Stimulated activated CD8-positive, alpha-beta memory T cell treated with anti-CD3 and anti-CD28 coated beads, Interleukin-12 subunit alpha, Interleukin-12 subunit beta, amount 100 ng/mL, for 24 hours (primary cell): ENCODE data around the gene PVALEF.
"Not testable (repeated sequence)": the region's sequence is repeated elsewhere in the genome, so short reads cannot be mapped to it uniquely, and the experiment has no call there.

Experiments
- DNase-seq: peaks from one replicate; pipeline ENCODE4 v3.0.0-alpha.2; 2020; ENCODE audit errors: extremely low read depth

The PVALEF gene

GRCh38 chr17:81219476-81220180 lies 54.3 kb downstream of the PVALEF start:
- no peak for DNase-seq

- no peak for DNase-seq
Measured at GRCh38 chr17:81221371-81221841, 56.1 kb downstream of the PVALEF start.

- no peak for DNase-seq
Measured at GRCh38 chr17:81221842-81222619, 56.7 kb downstream of the PVALEF start.

GRCh38 chr17:81222620-81222905 lies 57.3 kb downstream of the PVALEF start:
- no peak for DNase-seq

GRCh38 chr17:81222906-81223761 lies 57.8 kb downstream of the PVALEF start, which contains the start of gene CEP131:
CEP131 (minus strand) TSS chr17:81222965; CDS start chr17:81220056, 2,909 bp downstream.
- DNase-seq = peak; percentile 99

DNA sequence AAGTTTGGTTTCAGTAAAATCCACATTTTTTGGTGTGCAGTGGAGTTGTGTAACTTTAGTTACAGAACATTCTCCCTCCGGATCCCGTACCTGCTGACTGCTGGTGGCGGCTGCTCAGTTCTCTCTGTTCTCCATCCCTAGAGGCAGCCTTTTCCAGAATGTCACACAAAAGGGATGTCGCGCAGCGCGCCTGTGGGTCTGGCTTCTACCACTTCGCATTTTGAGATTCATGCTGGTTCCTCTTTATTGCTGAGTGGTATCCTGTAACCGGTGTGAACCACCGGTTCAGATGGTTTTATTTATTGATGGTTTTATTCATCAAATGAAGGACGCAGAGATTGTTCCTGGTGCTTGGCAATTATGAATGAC lies 58.4 kb downstream of the PVALEF start:
- no peak for DNase-seq

DNA sequence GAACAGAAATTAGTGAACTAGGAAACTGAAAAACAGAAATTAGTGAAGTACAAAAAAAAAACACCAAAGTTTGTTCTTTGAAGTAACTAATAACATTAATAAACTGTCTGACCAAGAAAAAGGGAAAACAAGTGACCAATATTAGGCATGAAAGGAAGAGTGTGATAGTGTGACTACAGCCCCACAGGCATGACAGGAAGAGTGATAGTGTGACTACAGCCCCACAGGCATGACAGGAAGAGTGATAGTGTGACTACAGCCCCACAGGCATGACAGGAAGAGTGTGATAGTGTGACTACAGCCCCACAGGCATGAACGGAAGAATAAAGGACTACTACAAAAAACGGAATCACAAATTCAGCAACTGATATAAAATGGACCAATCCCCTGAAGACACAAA lies 62.3 kb downstream of the PVALEF start:
- not testable (repeated sequence) for DNase-seq

DNA sequence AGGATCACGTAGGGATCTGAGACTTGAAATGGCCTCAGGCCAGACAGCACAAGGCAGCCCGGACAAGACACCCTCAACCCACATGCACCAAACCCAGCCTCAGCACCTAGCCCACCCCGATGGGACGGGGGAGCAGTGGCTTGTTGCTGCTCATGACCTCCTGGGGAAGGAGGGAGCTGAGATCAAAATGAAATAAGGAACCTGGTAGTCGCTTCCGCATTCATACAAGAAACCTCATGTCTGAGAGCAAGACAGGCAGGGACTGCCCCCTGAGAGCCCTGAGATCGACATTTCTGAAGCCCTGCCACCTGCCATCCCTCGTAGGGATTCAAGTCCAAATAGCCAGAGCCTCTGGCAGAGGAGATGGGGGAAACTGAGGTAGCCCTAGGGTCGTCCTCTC lies 63.1 kb downstream of the PVALEF start:
- no peak for DNase-seq

- no peak for DNase-seq
Measured at GRCh38 chr17:81228834-81229665, 63.7 kb downstream of the PVALEF start.

DNA sequence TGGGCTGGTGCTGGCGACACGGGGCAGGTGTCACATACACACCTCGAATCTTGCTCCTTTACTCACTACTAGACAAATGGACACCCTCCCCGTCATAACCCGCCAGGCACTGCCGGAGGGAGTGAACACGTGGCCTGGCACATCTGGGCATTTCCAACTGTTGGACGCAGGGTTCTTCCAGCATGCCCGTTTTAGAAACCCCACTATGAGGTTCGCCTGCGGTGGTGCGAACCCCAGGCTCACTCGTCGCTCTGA lies 64.3 kb downstream of the PVALEF start:
- DNase-seq = no peak

- no peak for DNase-seq
Measured at GRCh38 chr17:81230043-81230820, 64.9 kb downstream of the PVALEF start.

DNA sequence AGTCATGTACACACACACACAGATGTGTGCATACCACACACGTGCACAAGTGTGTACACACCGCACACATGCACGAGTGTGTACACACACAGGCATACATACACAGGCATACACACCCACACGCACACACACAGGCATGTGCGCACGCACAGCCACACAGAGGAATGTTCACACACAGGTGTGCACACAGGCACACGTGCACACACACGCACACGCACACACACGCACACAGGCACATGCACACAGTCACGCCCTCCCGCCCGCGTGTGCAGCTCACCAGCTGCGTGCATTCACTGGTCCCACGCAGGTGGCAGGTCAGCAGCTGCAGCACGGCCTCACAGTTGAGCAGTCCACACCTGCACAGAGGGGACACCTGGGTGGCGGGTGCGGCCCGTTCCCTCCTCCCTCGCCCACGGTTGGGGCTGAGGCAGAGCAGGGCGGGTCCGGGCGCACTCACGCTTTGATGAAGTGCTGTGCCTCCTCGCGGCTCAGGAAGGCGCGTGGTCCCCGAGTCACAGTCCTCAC lies 65.9 kb downstream of the PVALEF start:
- DNase-seq = no peak

GRCh38 chr17:81231766-81232581 lies 66.7 kb downstream of the PVALEF start:
- no peak for DNase-seq
